ENCODE results near the gene APLF.

GRCh38 chr2:68425503-68425902 lies 41.9 kb upstream of the APLF start:
- TF ChIP-seq POLR2A (IDR thresholded peaks at IDR 0.05; ENCODE audit: low read length): no peak
- TF ChIP-seq GATA1 (IDR thresholded peaks at IDR 0.05; ENCODE audit: low read depth, low read length): no peak

All from erythroblast (primary cell).